PFSK-1 (cell line): ENCODE results near the gene ZBTB38.

ENCODE experiments used
- FOXP2 ChIP-seq: optimal IDR thresholded peaks from 2 replicates; pipeline ENCODE3; 2011; ENCODE audit warnings: borderline replicate concordance, control low read depth, inconsistent platforms; ENCODE audit not compliant: insufficient read depth; ENCODE audit errors: extremely low read length, extremely low read depth
- POLR2AphosphoS5 ChIP-seq: IDR thresholded peaks from 2 replicates; pipeline ENCODE4 v1.6.1; 2012; ENCODE audit warnings: low read depth, mild to moderate bottlenecking, control low read depth, low read length, moderate library complexity
- SIN3A ChIP-seq: IDR thresholded peaks from 2 replicates; pipeline ENCODE4 v1.6.1; 2012; ENCODE audit warnings: mild to moderate bottlenecking, low read length, moderate library complexity, borderline replicate concordance; ENCODE audit not compliant: insufficient read depth
- TAF1 ChIP-seq: IDR thresholded peaks from 2 replicates; pipeline ENCODE4 v1.6.1; 2012; ENCODE audit warnings: low read length, control low read depth, borderline replicate concordance; ENCODE audit not compliant: insufficient read depth
- TF ChIP-seq, protein P1 (sequence below), 2 experiments: IDR thresholded peaks; 2 replicates each; pipeline versions ENCODE4 v1.6.1 to v1.8.0; 2011 to 2012; ENCODE audit warnings: low read depth in 2 of 2, low read length in 2 of 2, control low read depth in 1 of 2, inconsistent platforms in 1 of 2, mild to moderate bottlenecking in 1 of 2, moderate library complexity in 1 of 2; ENCODE audit not compliant: insufficient read depth in 1 of 2

GRCh38 chr3:141346007-141346406, 22.3 kb upstream of the ZBTB38 start:
- TF ChIP-seq, protein P1, sequence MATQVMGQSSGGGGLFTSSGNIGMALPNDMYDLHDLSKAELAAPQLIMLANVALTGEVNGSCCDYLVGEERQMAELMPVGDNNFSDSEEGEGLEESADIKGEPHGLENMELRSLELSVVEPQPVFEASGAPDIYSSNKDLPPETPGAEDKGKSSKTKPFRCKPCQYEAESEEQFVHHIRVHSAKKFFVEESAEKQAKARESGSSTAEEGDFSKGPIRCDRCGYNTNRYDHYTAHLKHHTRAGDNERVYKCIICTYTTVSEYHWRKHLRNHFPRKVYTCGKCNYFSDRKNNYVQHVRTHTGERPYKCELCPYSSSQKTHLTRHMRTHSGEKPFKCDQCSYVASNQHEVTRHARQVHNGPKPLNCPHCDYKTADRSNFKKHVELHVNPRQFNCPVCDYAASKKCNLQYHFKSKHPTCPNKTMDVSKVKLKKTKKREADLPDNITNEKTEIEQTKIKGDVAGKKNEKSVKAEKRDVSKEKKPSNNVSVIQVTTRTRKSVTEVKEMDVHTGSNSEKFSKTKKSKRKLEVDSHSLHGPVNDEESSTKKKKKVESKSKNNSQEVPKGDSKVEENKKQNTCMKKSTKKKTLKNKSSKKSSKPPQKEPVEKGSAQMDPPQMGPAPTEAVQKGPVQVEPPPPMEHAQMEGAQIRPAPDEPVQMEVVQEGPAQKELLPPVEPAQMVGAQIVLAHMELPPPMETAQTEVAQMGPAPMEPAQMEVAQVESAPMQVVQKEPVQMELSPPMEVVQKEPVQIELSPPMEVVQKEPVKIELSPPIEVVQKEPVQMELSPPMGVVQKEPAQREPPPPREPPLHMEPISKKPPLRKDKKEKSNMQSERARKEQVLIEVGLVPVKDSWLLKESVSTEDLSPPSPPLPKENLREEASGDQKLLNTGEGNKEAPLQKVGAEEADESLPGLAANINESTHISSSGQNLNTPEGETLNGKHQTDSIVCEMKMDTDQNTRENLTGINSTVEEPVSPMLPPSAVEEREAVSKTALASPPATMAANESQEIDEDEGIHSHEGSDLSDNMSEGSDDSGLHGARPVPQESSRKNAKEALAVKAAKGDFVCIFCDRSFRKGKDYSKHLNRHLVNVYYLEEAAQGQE (IDR thresholded peaks at IDR 0.05; ENCODE audit: insufficient read depth in 1 of 2, low read depth in 2 of 2, low read length in 2 of 2) = no peak
- TF ChIP-seq POLR2AphosphoS5 (no peak), SIN3A (no peak), TAF1 (no peak), FOXP2 (no peak)
